ENCODE measurements around the gene GJA10.

DNA sequence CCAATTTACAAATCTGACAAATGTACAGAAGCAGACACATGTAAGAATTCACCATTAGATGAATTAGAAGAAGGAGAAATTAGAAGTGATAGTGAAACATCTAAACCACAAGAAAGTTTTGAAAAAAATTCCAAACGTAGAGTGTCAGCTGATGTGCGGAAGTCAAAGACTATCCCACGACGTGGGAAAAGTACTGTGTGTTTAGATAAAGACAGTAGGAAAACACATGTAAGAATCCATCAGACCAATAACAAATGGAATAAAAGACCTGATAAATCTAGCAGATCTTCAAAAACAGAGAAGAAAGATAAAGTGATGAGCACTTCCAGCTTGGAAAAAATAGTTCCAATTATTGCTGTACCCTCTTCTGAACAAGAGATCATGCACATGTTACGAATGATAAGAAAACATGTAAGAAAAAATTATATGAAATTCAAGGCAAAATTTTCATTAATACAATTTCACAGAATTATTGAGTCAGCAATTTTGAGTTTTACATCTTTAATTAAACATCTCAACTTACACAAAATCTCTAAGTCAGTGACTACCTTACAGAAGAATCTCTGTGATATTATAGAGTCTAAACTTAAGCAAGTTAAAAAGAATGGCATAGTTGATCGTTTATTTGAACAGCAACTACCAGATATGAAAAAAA lies 28.1 kb upstream of the GJA10 start:
- no peak for TF ChIP-seq ZNF274 (IDR thresholded peaks at IDR 0.05; ENCODE audit: low read depth, low read length)
- no peak for TF ChIP-seq YY1 (IDR thresholded peaks at IDR 0.05; ENCODE audit: insufficient read depth, insufficient read length)
- TF ChIP-seq SUZ12 (IDR thresholded peaks at IDR 0.05; ENCODE audit: extremely low read depth, insufficient read depth, insufficient read length): no peak

Data from NT2/D1 (cell line).